NCI-H146 treated with DMSO at 0.1 percent for 48 hours (cell line): Measurements from ENCODE around the gene BRD9.
A peak's percentile ranks its signal among the peaks of the same experiment; 100 is the strongest.
"Not testable (repeated sequence)": the region's sequence is repeated elsewhere in the genome, so short reads cannot be mapped to it uniquely, and the experiment has no call there.

Source experiments
- DNase-seq: peaks from one replicate; lab custom pipeline; 2025; ENCODE audit not compliant: unreplicated experiment; lab: John Stamatoyannopoulos, UW

The BRD9 gene

GRCh38 chr5:860506-861150 lies 32.0 kb downstream of the BRD9 start:
- no peak for DNase-seq

DNA sequence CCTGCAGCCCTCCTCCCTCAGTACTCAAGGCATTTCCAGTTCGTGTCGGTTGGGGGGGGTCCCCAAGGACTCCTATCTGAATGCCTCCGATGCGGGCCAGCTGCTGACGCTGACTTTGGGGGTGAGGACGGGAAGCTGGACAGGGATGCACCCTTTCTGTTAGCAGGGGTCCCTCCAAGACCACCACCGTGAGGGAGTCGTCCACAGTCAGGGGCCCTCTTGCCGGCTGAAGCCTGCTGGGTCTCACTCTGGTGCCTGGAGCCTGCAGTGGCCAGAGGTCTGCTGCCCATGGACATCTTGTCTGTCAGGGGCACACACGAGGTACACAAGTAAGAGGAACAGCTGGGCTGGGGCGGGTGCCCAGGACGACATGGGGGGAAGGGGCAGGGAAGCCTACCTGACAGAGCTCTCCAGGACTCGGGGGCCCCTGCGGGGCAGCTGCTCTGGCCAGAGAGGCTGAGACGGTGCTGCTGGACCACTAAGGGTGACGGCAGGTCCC lies 32.8 kb downstream of the BRD9 start:
- no peak for DNase-seq

GRCh38 chr5:859391-859790 lies 33.2 kb downstream of the BRD9 start:
- no peak for DNase-seq

DNA sequence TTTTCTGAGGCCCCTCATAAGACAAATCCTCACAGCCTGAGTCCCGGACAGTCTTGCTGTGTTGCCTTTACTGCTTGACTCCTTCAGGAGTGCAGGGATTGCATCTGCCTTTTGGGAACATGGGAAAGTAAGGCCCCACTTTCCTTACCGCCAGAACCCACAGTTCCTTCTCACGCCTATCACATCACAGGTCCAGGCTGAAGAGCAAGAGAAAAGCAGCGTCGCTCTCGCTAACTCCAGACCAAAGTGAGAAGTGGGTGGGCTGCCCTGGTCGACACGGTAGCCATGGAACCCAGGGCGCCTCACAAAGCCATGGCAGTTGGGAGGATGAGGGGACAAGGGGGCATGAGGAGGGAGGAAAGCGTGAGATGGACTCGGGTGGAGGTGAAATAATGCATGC lies 33.9 kb downstream of the BRD9 start:
- DNase-seq: no peak

- no peak for DNase-seq
Observed at GRCh38 chr5:856531-857425, 35.8 kb downstream of the BRD9 start.

GRCh38 chr5:855771-856530 lies 36.6 kb downstream of the BRD9 start:
- no peak for DNase-seq

- DNase-seq: no peak
Observed at GRCh38 chr5:854966-855743, 37.4 kb downstream of the BRD9 start.

DNA sequence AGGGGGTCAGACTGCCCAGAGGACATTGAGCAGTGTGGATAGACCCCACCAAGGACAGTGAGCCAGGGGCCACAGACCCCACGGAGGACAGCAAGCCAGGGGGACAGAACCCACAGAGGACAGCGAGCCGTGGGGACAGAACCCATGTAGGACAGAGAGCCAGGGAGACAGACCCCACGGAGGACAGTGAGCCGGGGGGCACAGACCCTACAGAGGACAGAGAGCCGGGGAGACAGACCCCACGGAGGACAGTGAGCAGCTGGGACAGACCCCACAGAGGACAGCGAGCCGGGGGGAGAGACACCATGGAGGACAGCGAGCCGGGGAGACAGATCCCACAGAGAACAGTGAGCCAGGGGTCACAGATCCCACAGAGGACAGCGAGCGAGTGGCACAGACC lies 38.4 kb downstream of the BRD9 start:
- DNase-seq: no peak

- not testable (repeated sequence) for DNase-seq
Observed at GRCh38 chr5:853416-854090, 39.0 kb downstream of the BRD9 start.

- DNase-seq: no peak
Observed at GRCh38 chr5:852431-853401, 39.9 kb downstream of the BRD9 start.

DNA sequence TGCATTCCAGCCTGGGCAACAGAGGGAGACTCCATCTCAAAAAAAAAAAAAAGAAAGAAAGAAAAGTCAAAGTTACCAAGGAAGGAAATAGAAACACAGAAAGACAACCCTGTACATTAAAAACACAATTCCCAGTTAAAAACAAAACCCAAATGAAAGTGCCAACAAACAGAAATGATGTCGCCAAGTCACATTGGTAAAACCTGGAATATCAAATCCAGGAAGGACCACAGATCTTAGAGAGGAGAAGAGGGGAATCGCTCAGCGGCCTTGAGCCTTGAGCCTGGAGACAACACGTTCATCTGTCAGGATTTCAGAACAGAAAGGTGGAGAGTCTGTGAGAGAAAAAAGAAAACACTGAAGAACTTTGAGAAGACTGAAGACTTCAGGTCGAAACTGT lies 40.6 kb downstream of the BRD9 start:
- DNase-seq: no peak

DNA sequence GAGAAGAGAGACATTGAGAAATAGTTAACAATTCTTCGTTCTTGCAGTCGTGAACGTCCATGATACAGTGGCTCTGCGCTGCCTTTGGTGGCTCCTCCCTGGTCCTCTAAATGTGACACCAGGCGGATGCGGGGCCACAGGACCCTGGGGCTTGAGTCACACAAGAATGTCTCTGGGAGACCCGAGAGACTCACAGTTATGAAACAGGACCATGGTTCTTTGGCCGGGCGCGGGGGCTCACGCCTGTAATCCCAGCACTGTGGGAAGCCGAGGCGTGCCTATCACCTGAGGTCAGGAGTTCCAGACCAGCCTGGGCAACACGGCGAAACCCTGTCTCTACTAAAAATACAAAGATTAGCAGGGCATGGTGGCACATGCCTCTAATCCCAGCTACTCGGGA lies 41.0 kb downstream of the BRD9 start:
- no peak for DNase-seq

DNA sequence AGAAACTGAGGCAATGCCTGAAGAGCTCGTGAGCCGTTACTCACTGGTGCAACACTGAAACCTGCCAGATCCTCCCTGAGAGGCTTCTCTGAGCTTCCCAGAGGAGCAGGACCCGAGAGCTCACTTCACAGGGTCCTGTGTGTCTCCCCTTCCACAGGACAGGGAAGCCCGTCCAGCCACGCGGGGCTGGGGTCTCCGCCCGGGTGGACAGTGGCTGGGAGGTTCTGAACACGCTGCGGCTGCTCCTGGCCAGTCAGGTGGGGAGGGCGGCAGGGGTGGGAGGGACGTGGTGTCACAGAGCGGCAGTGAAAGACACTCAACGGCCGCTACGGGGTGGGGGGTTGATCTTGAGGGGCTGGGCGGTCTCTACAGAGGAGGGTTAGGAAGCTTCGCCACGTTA lies 41.5 kb downstream of the BRD9 start:
- DNase-seq: no peak

GRCh38 chr5:850511-851006 lies 42.0 kb downstream of the BRD9 start, which contains the start of gene ZDHHC11:
TSS of gene ZDHHC11 (minus strand) at chr5:850986. CDS start at chr5:850602, 384 bp downstream.
- peak; percentile 57 for DNase-seq

DNA sequence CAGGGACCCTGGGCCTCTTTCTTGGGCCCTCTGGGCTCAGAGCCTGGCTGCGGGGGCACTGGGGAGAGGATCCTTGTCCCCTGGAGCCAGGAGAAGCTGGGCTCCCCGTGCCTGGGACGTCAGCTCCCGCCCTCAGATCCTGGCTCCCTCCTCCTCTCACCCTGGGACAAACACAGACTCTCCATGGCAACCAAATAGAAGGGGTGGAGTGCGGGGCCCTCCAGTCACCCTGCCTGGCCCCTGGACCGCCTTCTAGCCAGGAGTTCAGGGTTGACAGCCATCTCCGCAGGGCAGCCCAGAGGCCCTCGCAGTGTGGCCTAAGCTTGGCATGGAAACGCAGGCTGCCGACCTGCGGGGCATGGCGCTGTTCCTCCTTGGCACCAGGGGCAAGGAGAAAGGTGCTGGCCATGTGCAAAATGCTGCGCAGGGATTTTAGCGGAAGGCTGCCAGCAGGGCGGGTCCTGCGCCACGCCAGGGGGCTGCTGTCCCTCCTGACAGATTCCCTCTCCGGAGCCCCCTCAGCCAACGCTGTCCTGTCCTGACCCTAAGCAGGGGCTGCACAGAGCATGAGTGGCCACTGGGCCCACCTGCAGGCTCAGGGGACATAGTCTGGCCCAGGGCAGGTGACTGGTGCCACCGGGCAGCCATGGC lies 42.8 kb downstream of the BRD9 start:
- no peak for DNase-seq

- DNase-seq: no peak
Observed at GRCh38 chr5:848671-849111, 43.9 kb downstream of the BRD9 start.

DNA sequence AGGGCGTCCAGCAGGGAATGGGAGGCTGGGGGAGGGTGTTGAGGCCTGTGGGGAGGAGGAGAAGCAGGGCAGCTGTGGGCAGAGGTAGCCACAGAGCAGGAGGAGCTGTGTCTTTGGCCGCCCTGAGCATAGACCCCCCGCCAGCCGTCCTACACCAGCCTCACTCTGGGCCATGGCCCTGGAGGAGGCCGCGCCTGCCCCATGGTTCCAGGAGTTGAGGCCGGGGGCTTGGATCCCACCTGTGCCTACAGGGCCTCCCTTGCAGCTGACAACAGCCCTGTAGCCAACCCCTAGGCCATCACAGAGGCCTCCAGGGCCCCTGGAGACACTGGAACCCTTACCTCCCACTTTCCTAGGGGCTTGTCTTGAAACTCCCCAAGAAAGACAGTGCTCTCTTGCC lies 44.9 kb downstream of the BRD9 start:
- DNase-seq: not testable (repeated sequence)

DNA sequence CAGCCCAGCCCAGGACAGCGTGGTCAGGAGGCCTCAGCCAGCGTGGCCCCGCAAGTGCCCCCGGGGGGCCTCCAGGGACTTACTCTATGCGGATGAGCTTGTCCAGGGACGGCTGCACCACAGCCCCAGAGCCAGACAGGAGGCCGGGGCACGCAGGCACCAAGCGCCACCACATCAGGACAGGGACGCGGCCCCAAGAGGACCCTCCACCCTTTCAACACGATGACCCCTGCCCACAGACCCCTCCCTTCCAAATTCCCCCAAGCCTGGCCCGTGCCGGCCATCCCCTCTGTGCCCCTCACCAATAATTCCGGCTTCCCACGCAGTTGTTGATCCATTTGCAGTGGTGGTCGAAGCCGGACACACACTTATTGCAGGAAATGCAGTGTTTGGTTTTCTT lies 45.4 kb downstream of the BRD9 start:
- not testable (repeated sequence) for DNase-seq
